ENCODE measurements around the gene VAV3. TPM values are rescaled to one million over a fixed set of nuclear protein-coding genes. Genes with fewer than 3 reads are reported as not detected.

Gene VAV3
- polyA plus RNA-seq, 1 donor = 4.5 TPM

DNA sequence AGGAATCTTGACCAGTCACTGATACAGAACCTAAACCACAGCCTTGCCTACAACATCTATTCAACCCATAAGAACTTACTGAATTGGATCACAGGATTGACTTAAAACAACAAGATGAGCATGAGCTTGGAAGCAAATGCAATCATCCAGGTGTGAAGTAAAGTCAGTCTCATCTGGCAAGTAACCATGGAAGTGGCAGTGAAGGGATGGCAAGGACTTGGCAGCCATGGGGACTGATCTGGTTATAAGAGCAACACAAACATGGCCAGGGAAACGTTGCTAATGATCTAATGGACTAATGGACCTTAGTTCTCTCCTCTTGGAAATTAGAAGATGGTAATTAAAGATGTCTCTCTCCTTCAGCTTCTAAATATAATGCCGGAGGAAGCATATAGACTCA lies 133.1 kb downstream of the VAV3 start:
- DNase-seq = no peak

DNA sequence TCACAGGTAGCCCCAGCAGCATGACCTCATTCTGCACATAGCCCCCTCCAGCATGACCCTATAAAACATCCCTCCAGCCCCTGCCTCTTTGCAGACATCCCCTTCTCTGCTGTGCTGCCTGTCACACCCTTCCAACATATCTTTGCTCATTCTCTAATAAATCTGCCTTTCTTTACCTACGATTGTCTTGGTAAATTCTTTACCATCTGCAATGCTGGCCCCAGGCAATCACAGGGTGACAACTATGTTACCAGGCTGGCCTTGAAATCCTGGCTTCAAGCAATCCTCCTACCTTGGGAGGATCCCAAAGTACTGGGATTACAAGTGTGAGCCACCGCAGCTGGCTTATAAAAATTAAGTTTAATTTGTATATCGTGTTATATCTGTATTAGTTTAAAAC lies 134.5 kb downstream of the VAV3 start:
- no peak for DNase-seq

DNA sequence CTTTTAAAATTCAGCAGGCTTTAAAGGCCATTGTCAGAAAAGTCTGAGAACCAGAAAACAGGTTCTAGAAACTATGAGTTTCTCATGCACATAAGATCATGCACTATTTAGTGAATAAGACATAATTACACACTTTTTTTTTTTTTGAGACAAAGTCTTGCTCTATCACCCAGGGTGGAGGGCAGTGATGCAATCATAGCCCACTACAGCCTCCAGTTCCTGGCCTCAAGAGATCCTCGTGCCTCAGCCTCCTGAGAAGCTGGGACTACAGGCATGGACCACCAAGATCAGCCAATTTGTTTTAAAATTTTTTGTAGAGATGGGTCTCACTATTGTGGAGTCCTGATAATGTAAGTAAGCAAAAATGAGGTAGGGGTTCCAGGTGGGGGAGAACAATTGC lies 134.9 kb downstream of the VAV3 start:
- DNase-seq = no peak

DNA sequence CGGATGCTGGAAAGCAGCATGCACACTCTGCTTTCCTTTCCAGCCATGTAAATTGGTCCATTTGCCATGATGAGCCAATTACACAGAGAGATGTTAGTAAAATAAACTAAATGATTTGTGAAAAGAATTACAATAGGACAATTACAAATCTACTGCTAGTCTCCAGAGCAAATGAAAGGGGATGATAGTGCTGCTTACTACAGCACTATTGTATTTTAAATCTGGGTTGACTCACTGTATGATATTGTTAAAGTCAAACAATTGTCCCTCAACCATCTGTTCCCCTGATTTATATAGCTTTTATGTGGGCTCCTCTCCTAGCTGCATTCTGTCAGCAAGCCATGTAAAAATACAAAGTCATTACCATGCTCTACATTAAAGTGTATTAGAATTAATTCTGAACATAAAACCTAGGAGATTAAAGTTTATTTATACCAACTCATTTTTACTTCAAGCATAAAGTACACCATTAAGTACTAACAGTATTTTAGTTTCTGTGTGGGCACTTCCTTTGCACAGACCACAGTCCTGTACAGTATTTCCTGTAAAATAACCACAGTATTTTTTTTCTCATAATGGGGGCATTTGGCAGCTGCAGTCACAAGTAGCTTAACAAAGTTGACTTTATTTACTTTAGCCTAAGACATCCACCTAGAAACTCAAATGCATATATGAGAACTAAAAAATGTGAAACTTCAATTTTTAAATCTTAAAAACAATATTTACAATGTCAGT lies 135.8 kb downstream of the VAV3 start:
- no peak for DNase-seq

DNA sequence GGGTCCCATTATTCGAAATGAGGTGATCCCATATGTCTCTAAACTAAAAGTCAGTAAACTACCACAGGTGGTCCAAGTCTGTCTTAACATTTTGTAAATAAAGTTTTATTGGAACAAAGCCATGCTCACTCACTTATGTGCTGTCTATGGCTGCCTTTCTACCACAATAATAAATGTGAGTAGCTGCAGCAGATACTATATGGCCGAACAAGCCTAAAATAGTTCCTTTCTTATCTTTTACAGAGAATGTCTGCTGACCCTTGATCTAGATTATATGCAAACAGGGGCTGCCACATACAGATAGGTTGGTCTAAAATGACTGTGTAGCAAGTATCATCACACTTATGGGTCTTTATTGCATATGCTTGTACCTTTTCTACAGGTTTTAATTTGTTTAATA lies 140.0 kb downstream of the VAV3 start:
- no peak for DNase-seq

DNA sequence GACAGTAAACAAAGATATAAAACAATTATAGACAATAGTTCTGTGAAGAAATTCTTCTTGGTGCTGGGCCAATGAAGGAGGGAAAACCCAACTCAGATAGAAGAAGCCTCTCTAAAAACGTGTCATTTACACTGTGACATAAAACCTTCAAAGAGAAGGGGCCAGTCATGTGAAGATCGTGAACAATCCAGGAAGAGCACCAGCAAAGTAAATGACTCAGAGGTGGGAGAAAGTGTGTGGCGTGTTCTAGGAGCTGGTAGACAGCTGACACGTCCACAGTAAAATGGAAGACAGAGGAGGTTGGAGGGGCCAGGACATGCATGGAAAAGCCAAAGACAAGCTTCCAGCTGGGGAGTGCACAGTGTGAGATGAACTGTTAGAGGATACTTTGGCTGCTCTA lies 143.6 kb downstream of the VAV3 start:
- no peak for DNase-seq

DNA sequence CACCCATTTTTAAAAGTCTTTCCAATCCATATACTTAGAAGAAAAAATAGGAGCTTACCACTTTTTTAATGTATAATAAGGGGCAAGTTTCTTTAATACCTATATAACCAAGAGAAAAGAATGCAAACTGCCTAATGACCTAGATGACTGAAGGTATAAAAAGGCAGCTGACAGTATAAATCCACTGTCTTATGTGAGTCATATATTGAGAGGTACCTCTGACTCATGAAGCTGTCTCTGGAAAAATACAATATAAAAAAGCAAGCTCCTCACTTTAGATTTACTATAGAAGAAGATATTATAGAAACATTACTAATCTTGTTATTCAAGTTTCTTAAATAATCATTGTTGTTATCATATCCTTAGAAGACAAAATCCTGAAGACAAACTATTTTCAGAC lies 144.2 kb downstream of the VAV3 start:
- DNase-seq = no peak

DNA sequence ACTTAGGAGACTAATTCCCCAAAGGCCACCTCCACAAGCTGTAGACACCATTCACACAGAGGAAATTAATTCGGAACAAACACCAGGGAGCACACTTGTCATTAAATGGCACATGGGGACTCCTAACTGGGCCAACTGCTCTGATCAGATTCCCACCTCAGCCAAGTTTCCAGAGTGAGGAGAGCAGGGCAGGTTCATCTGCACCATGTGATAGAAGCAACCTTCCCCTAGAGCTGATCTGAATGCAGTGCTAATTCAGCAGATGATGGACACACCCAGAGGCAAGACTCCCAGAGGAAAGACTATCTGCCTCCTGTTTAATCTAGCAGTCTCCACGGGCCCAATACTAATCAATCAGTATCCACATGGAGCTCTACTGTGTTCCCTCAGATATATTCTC lies 147.0 kb downstream of the VAV3 start:
- no peak for DNase-seq

DNA sequence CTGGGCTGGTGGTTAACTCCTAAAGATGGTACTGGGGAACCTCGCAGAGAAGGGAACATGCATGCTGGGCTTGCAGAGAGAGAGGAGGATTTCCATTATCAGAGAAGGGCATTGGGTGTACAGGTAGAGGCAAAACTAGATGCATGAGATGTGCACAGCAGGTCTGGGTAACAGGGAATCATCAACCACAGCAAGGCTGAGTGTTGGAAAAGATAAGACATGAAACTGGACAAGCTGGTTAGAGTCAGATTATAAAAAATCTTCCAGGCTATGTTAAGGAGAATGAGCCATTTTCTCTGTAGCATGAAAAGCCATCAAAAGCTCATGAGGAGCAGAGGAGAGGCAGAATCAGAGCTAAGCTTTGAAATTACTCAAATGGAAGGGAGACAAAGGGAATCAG lies 147.8 kb downstream of the VAV3 start:
- DNase-seq = no peak

DNA sequence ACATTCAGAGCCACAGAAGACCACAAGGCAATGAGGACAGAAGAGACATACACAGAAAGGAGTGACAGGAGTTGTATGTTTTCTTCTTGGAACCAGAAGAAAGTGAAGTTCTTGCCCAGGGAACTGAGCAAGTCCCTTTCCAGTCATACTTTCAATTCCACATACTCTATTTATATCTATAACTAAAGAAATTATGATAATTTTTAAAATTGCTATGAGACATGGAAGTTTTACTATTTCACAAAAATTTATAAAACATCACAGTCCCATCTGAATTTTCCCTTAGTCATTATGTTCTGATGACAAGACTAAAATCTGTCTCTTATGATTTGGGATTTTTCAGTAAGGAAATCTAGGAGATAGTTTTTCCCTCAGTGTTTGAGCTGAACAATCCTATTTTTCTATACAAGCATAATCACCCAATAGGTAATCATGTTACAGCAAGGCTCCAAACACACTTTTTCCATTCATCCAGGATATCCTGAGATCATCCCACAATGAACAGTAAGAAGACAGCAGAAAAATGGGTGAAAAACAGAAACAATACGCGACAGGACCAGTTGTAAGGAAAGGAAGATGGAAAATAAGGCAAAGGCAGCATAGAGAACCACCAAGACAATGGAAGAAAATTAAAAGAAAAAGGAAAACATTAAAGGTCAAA lies 154.6 kb downstream of the VAV3 start:
- no peak for DNase-seq

DNA sequence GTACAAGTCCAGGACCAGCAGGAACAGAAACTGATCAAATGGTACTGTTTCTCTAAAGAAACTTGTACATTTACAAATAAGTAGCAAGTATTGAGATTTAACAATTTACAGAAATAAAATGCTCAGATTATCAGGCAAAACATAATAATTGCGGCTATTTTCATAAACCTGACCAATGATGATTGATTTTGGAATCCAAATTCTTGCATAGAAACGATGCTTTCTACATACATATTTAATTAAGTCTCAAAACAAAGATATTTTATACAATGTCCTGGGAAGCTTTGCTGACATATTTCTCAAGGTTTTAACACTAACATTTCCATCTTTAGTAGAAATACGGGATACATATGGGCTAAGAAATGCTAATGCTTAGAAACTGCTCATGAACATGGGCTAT lies 157.1 kb downstream of the VAV3 start:
- DNase-seq = no peak

DNA sequence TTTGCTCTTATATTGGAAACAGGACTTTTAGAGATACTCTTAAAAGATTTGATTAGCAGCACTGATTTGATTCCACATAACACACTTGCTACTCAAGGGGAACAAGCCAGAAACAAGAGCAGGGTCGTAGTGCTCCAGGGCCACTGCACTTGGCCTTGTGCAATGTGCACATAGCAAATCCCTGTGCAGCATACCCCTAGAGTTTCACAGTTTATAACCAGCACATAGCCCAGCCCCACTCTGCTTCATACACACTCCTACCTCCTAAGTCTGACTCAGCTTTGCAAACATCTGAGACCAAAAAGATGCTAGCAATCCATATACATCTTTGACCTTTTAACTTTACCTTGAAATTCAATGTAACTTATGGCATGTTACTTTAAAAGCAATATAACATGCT lies 157.6 kb downstream of the VAV3 start:
- no peak for DNase-seq

DNA sequence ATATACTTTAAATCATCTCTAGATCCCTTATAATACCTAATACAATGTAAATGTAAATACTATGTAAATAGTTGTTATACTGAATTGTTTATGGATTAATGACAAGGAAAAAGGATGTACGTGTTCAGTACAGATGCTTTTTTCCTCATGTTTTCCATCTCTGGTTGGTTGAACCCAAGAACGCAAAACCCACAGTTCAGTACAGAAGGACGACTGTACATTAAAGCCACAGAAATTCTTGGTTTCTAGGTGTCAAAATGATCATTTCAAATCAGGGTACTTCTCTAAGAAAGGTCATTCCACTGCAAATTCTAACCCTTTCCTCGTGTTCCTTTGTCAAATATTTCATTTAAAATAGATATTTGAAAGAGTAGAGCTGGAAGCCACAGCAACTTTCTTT lies 158.1 kb downstream of the VAV3 start:
- DNase-seq = no peak

DNA sequence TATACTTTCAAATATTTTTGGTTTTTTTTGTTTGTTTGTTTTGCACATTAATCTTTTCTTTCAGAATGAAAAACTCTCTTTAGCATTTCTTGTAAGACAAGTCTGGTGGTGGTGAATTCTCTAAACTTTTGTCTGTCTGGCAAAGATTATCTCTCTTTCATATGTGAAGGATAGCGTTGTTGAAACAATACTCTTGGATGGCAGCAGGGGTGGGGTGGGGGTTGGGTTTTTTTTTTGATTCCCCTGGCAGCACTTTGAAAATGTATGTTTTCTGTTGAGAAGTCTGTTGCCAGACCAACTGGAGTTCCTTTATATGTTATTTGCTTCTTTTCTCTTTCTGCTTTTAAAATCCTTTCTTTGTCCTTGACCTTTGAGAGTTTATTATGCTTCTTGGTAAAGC lies 160.2 kb downstream of the VAV3 start:
- no peak for DNase-seq

DNA sequence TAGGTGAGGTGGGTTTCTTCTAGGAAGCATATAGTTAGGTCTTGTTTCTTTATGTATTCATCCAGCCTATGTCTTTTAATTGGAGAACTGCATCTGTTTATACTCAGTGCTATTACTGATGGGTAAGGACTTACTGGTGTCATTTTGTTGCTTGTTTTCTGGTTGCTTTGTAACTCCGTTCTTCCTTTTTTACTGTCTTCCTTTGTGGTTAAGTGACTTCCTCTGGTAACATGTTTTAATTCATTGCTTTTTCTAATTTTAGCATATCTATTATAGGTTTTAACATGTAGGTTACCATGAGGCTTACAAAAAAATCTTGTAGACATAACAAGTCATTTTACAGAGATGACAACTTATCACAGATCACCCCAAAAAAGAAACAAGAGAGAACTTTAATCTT lies 160.8 kb downstream of the VAV3 start:
- DNase-seq = no peak

DNA sequence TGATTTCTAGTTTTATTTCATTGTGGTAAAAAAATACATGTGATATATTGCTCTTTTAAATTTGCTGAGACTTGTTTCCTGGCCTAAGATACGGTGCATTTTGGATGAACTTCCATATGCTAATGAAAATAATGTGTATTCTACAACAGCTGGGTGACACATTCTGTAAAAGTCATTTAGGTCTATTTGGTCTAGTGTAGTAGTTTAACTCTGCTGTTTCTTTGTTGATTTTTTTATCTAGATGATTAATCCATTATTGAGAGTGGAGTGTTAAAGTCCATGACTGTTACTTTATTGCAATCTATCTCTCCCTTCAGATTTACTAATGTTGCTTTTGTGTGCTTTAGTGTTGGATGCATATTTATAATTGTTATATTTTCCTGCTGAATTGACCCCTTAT lies 161.4 kb downstream of the VAV3 start:
- no peak for DNase-seq

DNA sequence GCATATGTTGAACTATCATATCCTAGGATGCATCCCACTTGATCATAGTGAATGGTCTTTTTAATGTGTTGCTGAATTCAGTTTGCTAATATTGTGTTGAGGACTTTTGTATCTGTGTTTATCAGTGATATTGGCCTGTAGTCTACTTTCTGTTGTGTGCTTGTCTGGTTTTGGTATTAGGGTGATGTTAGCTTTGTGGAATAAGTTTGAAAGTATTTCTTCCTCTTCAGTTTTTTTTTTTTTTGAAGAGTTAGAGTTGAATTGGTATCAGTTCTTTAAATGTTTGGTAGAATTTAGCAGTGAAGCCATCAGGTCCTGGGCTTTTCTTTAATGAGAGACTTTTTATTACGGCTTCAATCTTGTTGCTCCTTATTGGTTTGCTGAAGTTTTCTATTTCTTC lies 162.3 kb downstream of the VAV3 start:
- no peak for DNase-seq

DNA sequence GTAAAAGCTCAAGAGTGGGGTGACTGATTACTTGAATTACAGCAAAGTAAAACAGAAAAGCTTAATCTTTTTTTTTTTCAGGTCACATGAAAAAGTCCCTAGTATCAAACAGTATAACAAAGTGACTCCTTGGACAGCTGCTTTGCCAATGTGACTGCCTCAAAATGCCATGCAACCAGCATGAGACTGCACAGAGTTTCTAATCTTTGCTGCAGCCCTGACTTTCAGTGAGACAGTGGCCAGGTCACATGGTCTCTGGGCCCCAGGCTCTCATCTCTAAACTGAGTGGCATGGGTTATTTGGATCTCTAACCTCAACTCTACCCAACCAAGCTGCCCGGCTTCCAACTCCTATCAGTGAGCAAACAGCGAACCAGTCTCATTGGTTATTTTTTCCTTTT lies 169.0 kb downstream of the VAV3 start:
- DNase-seq = no peak

DNA sequence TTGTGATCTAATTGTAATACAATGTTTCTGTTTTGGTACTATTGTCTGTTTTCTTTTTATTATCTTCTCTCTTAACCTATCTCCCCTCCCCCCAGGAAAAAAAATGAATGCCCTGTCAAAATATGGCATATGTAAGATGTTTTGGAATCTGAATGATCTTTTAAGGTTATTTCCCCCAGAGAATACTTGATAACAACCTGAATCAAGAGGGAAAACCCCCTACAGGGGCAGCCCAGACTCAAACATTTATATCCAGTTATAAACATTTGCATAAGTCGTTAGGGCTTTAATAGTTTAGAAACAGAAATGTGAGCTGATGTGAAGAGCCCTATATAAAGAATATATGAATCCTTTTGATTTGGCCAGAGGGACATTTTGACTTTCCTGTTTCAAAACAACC lies 169.5 kb downstream of the VAV3 start:
- DNase-seq = no peak

DNA sequence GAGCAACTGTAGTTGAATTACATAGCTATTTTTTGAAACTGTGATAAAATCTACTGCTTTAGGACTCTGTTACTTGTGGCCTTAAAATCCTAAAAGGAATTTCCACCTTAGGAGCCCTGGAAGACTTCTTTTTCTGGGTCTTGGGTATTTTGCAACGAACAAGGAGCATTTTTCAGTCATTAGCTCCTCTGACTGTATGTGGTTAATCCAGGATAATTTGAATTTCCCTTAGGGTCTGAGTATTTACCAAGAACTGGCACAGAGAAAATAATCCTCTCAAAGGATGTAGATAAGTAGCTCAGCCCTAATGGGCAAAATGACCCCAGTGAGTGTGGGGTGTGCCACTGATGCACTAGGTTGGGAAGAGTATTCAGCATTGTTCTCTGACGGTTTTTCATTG lies 170.4 kb downstream of the VAV3 start:
- DNase-seq = no peak

DNA sequence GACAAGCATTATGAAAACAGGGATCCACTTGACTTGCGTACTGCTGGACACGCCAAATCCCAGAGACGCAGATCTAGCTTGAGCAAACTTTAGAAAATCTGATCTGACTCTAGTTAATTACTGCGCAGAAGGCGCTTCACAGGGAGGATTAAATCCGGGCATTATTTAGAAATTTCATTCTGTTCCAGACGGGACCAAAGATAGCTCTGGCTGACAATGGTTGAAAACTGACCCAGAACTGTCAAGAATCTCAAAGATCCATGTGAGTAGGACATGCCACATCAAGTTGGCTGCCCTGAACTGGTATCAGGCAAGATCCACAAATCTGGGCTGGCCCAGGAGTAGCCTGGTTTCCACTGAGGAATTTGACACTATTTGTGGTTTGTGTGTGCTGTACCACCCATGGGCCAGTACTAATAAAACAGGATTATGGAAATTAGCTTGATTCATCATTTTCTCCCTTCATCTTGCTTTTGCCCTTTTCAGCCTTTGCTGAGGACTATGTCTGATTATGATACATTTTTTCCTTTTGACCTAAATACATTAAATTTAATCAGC lies 171.0 kb downstream of the VAV3 start:
- DNase-seq = no peak

DNA sequence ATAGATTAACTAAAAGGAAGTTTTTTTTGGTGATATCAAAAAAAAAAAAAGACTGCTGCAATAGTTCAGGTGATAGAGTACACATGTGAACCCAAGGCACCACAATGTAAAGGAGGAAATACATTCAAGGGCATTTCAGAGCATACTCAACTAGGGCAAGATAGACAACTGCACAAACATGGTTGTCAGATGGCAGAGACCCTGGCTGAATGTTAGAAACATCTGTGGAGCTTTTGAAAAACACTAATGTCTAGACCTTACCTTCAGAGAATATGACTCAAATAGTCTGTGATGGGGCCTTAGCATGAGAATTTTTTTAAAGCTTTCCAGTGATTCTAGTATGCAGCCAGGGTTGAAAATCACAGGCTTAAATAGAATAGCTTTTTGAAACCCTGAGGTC lies 173.6 kb downstream of the VAV3 start:
- DNase-seq = no peak

DNA sequence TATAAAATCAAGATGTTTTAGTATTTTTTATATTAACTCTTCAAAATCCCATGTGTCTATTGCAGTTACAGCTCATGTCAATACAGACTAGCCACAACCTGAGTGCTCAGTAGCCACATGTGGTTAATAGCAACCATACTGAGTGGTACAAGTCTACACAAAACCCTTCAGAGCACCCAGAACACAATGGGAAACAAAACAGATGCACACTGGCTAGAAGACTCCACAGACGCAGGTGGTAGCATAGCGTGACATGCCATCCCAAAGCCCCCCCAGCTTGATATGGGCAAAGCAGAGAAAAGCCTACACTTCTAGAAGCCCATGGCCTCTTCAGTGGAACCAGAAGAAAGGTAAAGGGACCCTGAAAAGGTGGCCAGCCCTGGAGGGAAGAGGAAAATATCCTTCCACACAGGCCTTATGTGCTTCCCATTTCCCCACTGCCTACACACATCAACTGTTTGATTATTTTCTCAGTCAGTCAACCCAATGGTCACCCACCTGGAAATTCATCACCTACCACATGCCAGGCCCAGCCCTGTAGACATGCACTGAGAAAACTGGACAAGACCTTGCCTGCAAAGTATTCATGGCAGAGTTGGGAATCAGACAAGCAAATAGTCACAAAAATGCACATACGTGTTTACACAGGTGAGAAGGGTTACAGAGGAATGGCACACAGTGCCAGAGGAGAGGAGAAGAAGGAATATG lies 175.0 kb downstream of the VAV3 start:
- DNase-seq = no peak

Data from hindlimb muscle (tissue), 1 donor.